Measurements from ENCODE around the gene B4GALT7.

B4GALT7 gene

GRCh38 chr5:177604116-177604521, 4.2 kb downstream of the B4GALT7 start:
- no peak for TF ChIP-seq REST (IDR thresholded peaks at IDR 0.05; ENCODE audit: insufficient read depth in 1 of 2, low read depth in 2 of 2, low read length in 2 of 2)
- no peak for TF ChIP-seq SIN3A (IDR thresholded peaks at IDR 0.05; ENCODE audit: borderline replicate concordance, insufficient read depth, low read length)
- no peak for TF ChIP-seq FOXP2 (optimal IDR thresholded peaks at IDR 0.05; ENCODE audit: borderline replicate concordance, extremely low read depth, extremely low read length, insufficient read depth)
- no peak for TF ChIP-seq TAF1 (IDR thresholded peaks at IDR 0.05; ENCODE audit: borderline replicate concordance, insufficient read depth, low read length)
- TF ChIP-seq POLR2AphosphoS5 (IDR thresholded peaks at IDR 0.05; ENCODE audit: low read depth, low read length) = no peak

GRCh38 chr5:177604656-177605055, 4.7 kb downstream of the B4GALT7 start:
- TF ChIP-seq REST (IDR thresholded peaks at IDR 0.05; ENCODE audit: insufficient read depth in 1 of 2, low read depth in 2 of 2, low read length in 2 of 2) (no peak), POLR2AphosphoS5 (IDR thresholded peaks at IDR 0.05; ENCODE audit: low read depth, low read length) (no peak), FOXP2 (optimal IDR thresholded peaks at IDR 0.05; ENCODE audit: borderline replicate concordance, extremely low read depth, extremely low read length, insufficient read depth) (no peak), SIN3A (IDR thresholded peaks at IDR 0.05; ENCODE audit: borderline replicate concordance, insufficient read depth, low read length) (no peak), TAF1 (IDR thresholded peaks at IDR 0.05; ENCODE audit: borderline replicate concordance, insufficient read depth, low read length) (no peak)

- TF ChIP-seq TAF1 (IDR thresholded peaks at IDR 0.05; ENCODE audit: borderline replicate concordance, insufficient read depth, low read length) = no peak
- TF ChIP-seq POLR2AphosphoS5 (IDR thresholded peaks at IDR 0.05; ENCODE audit: low read depth, low read length) = no peak
- TF ChIP-seq FOXP2 (optimal IDR thresholded peaks at IDR 0.05; ENCODE audit: borderline replicate concordance, extremely low read depth, extremely low read length, insufficient read depth) = no peak
- no peak for TF ChIP-seq REST (IDR thresholded peaks at IDR 0.05; ENCODE audit: insufficient read depth in 1 of 2, low read depth in 2 of 2, low read length in 2 of 2)
- no peak for TF ChIP-seq SIN3A (IDR thresholded peaks at IDR 0.05; ENCODE audit: borderline replicate concordance, insufficient read depth, low read length)
These were observed 5.1 kb downstream of the B4GALT7 start for GRCh38 chr5:177605078-177605477.

GRCh38 chr5:177605667-177606066, 5.7 kb downstream of the B4GALT7 start:
- TF ChIP-seq SIN3A (IDR thresholded peaks at IDR 0.05; ENCODE audit: borderline replicate concordance, insufficient read depth, low read length) = no peak
- TF ChIP-seq FOXP2 (optimal IDR thresholded peaks at IDR 0.05; ENCODE audit: borderline replicate concordance, extremely low read depth, extremely low read length, insufficient read depth) = no peak
- no peak for TF ChIP-seq REST (IDR thresholded peaks at IDR 0.05; ENCODE audit: insufficient read depth in 1 of 2, low read depth in 2 of 2, low read length in 2 of 2)
- TF ChIP-seq TAF1 (IDR thresholded peaks at IDR 0.05; ENCODE audit: borderline replicate concordance, insufficient read depth, low read length) = no peak
- no peak for TF ChIP-seq POLR2AphosphoS5 (IDR thresholded peaks at IDR 0.05; ENCODE audit: low read depth, low read length)
